CD4-positive, alpha-beta memory T cell (primary cell): ENCODE measurements around the gene HECTD1. TPM values are rescaled to one million over a fixed set of nuclear protein-coding genes. Genes with fewer than 3 reads are reported as not detected.
A peak's percentile ranks its signal among the peaks of the same experiment; 100 is the strongest.
"Not testable (repeated sequence)": the region's sequence is repeated elsewhere in the genome, so short reads cannot be mapped to it uniquely, and the experiment has no call there.

Experiments
- CTCF ChIA-PET: fragments of 350-600 bp; sonication (Branson Sonifier 250); formaldehyde crosslinking; loops from one replicate; lab custom pipeline; 2021; ENCODE audit warnings: inconsistent platforms; ENCODE audit not compliant: partially characterized antibody; lab: Charles Lee
- POLR2A ChIA-PET: fragments of 350-600 bp; sonication (Branson Sonifier 250); formaldehyde crosslinking; loops from one replicate; lab custom pipeline; 2021; ENCODE audit not compliant: partially characterized antibody; lab: Charles Lee
- DNase-seq, 5 donors: peaks; one replicate each; pipeline versions ENCODE4 v3.0.0 to v3.0.0-alpha.2; 2020 to 2022; ENCODE audit warnings: mixed read lengths in 1 of 5
- H3K27ac ChIP-seq: one replicate; pipeline ENCODE4 v1.7.0; 2013; ENCODE audit warnings: low read depth, low read length
- H3K27me3 ChIP-seq: 2 replicates; pipeline ENCODE4 v1.7.0; 2013; ENCODE audit warnings: mild to moderate bottlenecking, low read length, moderate library complexity; ENCODE audit not compliant: insufficient read depth
- H3K36me3 ChIP-seq: 2 replicates; pipeline ENCODE4 v1.7.0; 2013; ENCODE audit warnings: mild to moderate bottlenecking, low read length, moderate library complexity; ENCODE audit not compliant: insufficient read depth
- H3K4me1 ChIP-seq: 2 replicates; pipeline ENCODE4 v1.7.0; 2013; ENCODE audit warnings: mild to moderate bottlenecking, low read length, moderate library complexity; ENCODE audit not compliant: insufficient read depth
- H3K4me3 ChIP-seq, 2 donors: one replicate each; pipeline ENCODE4 v1.7.0; 2013; ENCODE audit warnings: low read length in 2 of 2, mild to moderate bottlenecking in 1 of 2
- H3K9me3 ChIP-seq, 2 donors: one replicate each; pipeline ENCODE4 v1.7.0; 2013; ENCODE audit warnings: low read length in 2 of 2, control low read depth in 1 of 2; ENCODE audit not compliant: control insufficient read depth in 1 of 2
- H3K27ac Mint-ChIP-seq, 7 donors: one replicate each; pipeline ENCODE4 v1.8.0; 2020 to 2021; ENCODE audit warnings: mixed read lengths in 7 of 7, mild to moderate bottlenecking in 6 of 7, inconsistent platforms in 3 of 7, moderate library complexity in 3 of 7
- H3K27me3 Mint-ChIP-seq, 2 donors: one replicate each; pipeline ENCODE4 v1.8.0; 2020 to 2021; ENCODE audit warnings: mixed read lengths in 2 of 2
- H3K36me3 Mint-ChIP-seq, 2 donors: one replicate each; pipeline ENCODE4 v1.8.0; 2020 to 2021; ENCODE audit warnings: mixed read lengths in 2 of 2, inconsistent platforms in 1 of 2, mild to moderate bottlenecking in 1 of 2
- H3K4me1 Mint-ChIP-seq, 4 donors: one replicate each; pipeline ENCODE4 v1.8.0; 2020 to 2021; ENCODE audit warnings: mixed read lengths in 4 of 4, mild to moderate bottlenecking in 1 of 4
- H3K4me3 Mint-ChIP-seq, 8 donors: one replicate each; pipeline ENCODE4 v1.8.0; 2020 to 2021; ENCODE audit warnings: mixed read lengths in 8 of 8, mild to moderate bottlenecking in 7 of 8, moderate library complexity in 6 of 8, inconsistent platforms in 3 of 8
- H3K9me3 Mint-ChIP-seq, 8 donors: one replicate each; pipeline ENCODE4 v1.8.0; 2020 to 2021; ENCODE audit warnings: mixed read lengths in 8 of 8, mild to moderate bottlenecking in 5 of 8, inconsistent platforms in 3 of 8, moderate library complexity in 1 of 8
- intact Hi-C: fragments of 100-400 bp; cut with micrococcal nuclease; formaldehyde crosslinking; loops from one replicate; pipeline ENCODE4 v1.15.1; 2023
- polyA plus RNA-seq, 2 donors: library from polyadenylated mRNA; unstranded; fragments of 300-500 nt; fragmentation: Illumina TruSeq; gene quantifications; one replicate each; pipeline ENCODE4 v1.2.3, GENCODE V29; 2021
- total RNA-seq, 2 experiments: library from RNA; stranded (reverse); gene quantifications; one replicate each; pipeline ENCODE4 v1.2.3, GENCODE V29; 2021

HECTD1 gene
- total and polyA plus RNA-seq, 4 experiments from 2014 or later: 15.6 to 170 (median 96.6) TPM

DNA sequence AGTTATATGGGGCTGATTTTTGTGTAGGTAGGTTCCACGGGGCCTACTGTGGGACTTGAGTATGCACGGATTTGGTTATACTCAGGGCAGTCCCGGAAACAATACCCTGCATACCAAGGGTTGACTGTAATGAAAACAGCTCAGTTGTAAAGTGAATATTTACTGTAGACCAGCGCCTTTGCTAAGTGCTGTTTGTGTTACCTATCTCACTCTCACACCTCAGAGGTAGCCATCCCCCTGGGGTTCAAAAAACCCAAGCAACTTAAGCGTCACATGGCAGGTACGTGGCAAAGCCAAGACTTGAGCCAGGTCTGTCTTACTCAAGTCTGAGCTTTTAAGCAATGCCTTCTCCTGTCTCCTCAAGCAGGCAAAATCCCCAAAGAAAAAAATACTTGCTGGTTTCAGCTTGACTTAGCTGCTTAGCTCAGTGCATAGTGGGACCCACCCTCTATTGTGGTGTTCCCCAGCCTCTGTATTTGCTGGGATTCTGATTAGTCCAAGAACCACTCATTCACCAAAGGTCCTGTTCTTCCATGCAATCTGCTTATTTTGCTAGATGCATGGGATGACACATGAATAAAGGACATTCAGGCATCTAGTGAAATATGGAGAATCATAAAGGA, 147.2 kb downstream of the HECTD1 start:
- Histone ChIP-seq H3K4me3 (no peak overlapping the region), H3K4me1 (no peaks in the 10 kb centered on the region), H3K9me3 (no peaks in the 10 kb centered on the region), H3K27me3 (no peaks in the 10 kb centered on the region), H3K27ac (no peak overlapping the region), H3K36me3 (no peaks in the 10 kb centered on the region)
- Mint-ChIP-seq H3K4me3 (no peak overlapping the region), H3K27ac (no peak overlapping the region), H3K36me3 (no peaks in the 10 kb centered on the region), H3K27me3 (no peaks in the 10 kb centered on the region), H3K4me1 (peaks cover 10 to 13% (median 13%) of the 10 kb centered on the region in 4 donors), H3K9me3 (no peaks in the 10 kb centered on the region)
- ChIA-PET CTCF (interaction anchor here (0.9 to 2.3 kb wide), 2 partner anchors 8 to 82 kb away, joined by 3 to 7 read pairs; no protein-coding TSS in a partner anchor), POLR2A (no interaction called here)
- no peak for DNase-seq
- intact Hi-C loops: no loop called here

DNA sequence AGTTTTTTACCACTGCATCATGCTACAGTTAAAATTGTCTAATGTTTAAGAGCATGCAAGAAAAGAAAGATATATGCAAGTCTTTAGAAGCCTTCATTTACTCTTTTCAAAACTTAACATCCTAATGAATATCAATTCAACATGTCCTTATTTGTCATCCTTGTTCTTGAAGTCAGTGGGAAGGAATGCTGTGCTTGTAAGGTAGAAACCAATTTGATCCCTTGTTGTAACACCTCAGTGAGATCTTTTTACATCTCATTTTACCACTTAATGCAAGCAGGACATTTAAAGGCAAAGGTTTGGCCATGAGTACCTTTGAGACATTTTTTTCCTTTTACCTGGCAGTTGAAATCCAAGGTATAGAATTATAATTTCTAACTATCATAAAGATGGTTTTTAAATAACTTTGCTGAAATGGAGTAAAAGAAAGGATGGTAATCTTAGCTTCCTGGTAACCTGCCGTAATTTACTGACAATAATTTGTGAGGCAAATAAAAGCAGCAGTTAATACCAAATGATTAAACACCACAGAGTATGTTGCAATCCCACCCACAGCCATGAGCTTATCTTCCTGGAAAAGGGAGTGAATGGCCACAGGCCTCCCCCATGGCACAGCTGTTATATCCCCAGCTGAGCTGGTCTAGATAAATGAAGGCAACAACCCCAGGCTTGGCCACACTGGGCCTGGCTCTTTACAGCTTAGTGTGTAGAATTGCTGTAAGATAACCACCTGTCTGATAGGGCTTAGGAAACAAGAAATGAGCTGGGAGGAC, 148.3 kb downstream of the HECTD1 start:
- no peaks in the 10 kb centered on the region for H3K4me1 ChIP-seq
- no peak overlapping the region for H3K4me3 ChIP-seq
- CTCF ChIA-PET: interaction anchor here (0.9 to 2.3 kb wide), 2 partner anchors 9 to 81 kb away, joined by 3 to 7 read pairs; no protein-coding TSS in a partner anchor
- no peaks in the 10 kb centered on the region for H3K36me3 Mint-ChIP-seq
- H3K27ac Mint-ChIP-seq: peak overlapping the region in 2 of 7 donors; percentile 8 to 20
- H3K36me3 ChIP-seq: no peaks in the 10 kb centered on the region
- H3K27ac ChIP-seq: no peak overlapping the region
- POLR2A ChIA-PET: no interaction called here
- no peaks in the 10 kb centered on the region for H3K9me3 ChIP-seq
- H3K4me3 Mint-ChIP-seq: no peak overlapping the region
- no peaks in the 10 kb centered on the region for H3K27me3 Mint-ChIP-seq
- intact Hi-C loops: no loop called here
- H3K27me3 ChIP-seq: no peaks in the 10 kb centered on the region
- peaks cover 10 to 13% (median 13%) of the 10 kb centered on the region in 4 donors for H3K4me1 Mint-ChIP-seq
- no peak for DNase-seq
- no peaks in the 10 kb centered on the region for H3K9me3 Mint-ChIP-seq

DNA sequence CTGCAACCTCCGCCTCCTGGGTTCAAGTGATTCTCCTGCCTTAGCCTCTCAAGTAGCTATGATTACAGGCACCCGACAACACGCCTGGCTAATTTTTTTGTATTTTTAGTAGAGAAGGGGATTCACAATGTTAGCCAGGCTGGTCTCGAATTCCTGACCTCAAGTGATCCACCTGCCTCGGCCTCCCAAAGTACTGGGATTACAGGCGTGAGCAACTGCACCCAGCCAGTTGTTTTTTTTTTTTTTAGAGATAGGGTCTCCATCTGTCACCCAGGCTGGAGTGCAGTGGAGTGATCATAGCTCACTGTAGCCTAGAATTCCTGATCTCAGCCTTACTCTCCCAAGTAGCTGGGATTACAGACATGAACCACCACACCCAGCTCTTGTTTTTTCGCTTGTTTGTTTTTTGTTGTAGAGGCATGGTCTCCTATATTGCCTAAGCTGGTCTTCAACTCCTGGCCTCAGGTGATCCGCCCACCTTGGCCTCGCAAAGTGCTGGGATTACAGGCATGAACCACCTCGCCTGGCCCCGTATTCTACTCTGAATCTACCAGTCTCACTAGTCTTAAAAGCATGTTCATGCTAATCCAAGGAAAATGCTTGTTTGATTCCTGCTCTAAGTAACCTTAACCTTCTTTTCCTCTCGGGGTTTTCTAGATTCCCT, 149.8 kb downstream of the HECTD1 start:
- H3K27me3 Mint-ChIP-seq: no peaks in the 10 kb centered on the region
- Histone ChIP-seq H3K9me3 (no peaks in the 10 kb centered on the region), H3K36me3 (no peaks in the 10 kb centered on the region), H3K27ac (no peak overlapping the region), H3K27me3 (no peaks in the 10 kb centered on the region), H3K4me1 (no peaks in the 10 kb centered on the region), H3K4me3 (no peak overlapping the region)
- intact Hi-C loops: no loop called here
- H3K4me1 Mint-ChIP-seq: peaks cover 10 to 18% (median 14%) of the 10 kb centered on the region in 4 donors
- no peak overlapping the region for H3K4me3 Mint-ChIP-seq
- H3K27ac Mint-ChIP-seq: peak overlapping the region in 1 of 7 donors; percentile 60
- no peaks in the 10 kb centered on the region for H3K9me3 Mint-ChIP-seq
- DNase-seq: no peak
- CTCF ChIA-PET: interaction anchor here (1.6 to 2.3 kb wide), 2 partner anchors 25 to 79 kb away, joined by 4 to 7 read pairs; no protein-coding TSS in a partner anchor
- H3K36me3 Mint-ChIP-seq: no peaks in the 10 kb centered on the region
- POLR2A ChIA-PET: no interaction called here

DNA sequence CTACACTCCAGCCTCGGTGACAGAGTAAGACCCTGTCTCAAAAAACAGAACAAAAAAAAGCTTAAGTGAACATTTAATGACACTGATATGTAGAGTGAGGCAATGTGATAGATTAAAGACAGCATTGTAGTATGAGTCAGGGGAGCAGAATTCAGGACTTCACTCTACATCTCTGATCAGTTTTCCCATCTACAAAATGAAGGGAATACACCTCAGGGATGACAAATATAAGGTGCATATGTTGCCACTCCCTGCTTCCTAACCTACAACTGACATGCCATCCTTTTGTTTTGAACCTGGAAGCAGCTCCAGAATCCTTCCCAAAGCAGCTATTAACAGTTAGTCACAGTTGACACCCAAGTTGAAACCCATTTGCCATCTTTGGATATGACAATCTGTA, 150.6 kb downstream of the HECTD1 start:
- no peak for DNase-seq
- POLR2A ChIA-PET: no interaction called here
- Mint-ChIP-seq H3K27me3 (no peaks in the 10 kb centered on the region), H3K4me3 (peak overlapping the region in 1 of 8 donors; percentile 13), H3K9me3 (no peaks in the 10 kb centered on the region), H3K4me1 (peaks cover 10 to 18% (median 14%) of the 10 kb centered on the region in 4 donors), H3K27ac (peak overlapping the region in 1 of 7 donors; percentile 32), H3K36me3 (no peaks in the 10 kb centered on the region)
- Histone ChIP-seq H3K36me3 (no peaks in the 10 kb centered on the region), H3K27ac (no peak overlapping the region), H3K4me1 (no peaks in the 10 kb centered on the region), H3K4me3 (no peak overlapping the region), H3K9me3 (no peaks in the 10 kb centered on the region), H3K27me3 (no peaks in the 10 kb centered on the region)
- intact Hi-C loops: no loop called here
- CTCF ChIA-PET: no interaction called here

DNA sequence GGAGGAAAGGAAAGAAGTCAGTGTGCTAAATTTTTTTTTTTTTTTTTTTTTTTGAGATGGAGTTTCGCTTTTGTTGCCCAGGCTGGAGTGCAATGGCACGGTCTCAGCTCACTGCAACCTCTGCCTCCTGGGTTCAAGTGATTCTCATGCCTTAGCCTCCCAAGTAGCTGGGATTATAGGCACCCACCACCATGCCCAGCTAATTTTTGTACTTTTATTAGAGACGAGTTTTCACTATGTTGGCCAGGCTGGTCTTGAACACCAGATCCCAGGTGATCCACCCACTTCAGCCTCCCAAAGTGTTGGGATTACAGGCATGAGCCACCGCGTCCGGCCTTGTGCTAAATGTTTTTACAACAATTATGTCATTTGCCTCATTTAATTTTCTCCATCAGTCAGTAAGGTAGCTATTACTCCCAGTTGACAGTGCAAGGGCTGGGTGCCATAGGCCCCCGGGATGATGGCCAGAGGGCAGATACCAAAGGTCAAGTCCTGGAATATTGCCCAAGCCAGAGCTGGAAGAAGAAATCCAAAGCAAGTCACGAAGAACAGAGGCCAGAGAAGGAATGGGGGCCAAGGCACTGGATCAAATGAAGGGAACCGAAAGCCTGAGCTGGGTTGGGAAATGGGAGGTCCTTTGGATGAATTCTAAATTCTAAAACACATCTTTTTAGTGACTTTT, 154.5 kb downstream of the HECTD1 start:
- H3K27ac Mint-ChIP-seq, H3K4me1 ChIP-seq, H3K36me3 ChIP-seq, H3K36me3 Mint-ChIP-seq, H3K9me3 Mint-ChIP-seq, H3K9me3 ChIP-seq, H3K4me1 Mint-ChIP-seq, H3K4me3 ChIP-seq, H3K27me3 Mint-ChIP-seq, DNase-seq, H3K4me3 Mint-ChIP-seq, H3K27me3 ChIP-seq, POLR2A ChIA-PET, intact Hi-C loops, H3K27ac ChIP-seq: not testable (repeated sequence)
- CTCF ChIA-PET: interaction anchor here (0.7 kb wide), 1 partner anchor 75 kb away, joined by 3 read pairs; no protein-coding TSS in a partner anchor

DNA sequence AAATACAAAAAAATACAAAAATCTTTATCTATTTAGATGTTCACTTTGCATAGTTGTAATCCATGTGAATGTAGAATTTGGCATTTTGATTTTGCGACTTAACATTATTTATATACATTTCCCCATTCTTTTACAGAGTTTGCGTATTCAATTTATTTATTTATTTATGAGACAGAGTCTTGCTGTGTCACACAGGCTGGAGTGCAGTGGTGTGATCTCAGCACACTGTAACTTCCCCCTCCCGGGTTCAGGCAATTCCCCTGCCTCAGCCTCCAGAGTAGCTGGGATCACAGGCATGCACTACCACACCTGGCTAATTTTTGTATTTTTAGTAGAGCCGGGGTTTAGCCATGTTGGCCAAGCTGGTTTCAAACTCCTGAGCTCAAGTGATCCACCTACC, 156.1 kb downstream of the HECTD1 start:
- H3K27ac Mint-ChIP-seq: no peak overlapping the region
- ChIA-PET CTCF (no interaction called here), POLR2A (no interaction called here)
- Histone ChIP-seq H3K36me3 (no peaks in the 10 kb centered on the region), H3K4me1 (no peaks in the 10 kb centered on the region), H3K9me3 (no peaks in the 10 kb centered on the region), H3K27me3 (no peaks in the 10 kb centered on the region), H3K27ac (no peak overlapping the region), H3K4me3 (no peak overlapping the region)
- peaks cover 2 to 4% of the 10 kb centered on the region in 2 donors for H3K36me3 Mint-ChIP-seq
- DNase-seq: no peak
- H3K27me3 Mint-ChIP-seq: no peaks in the 10 kb centered on the region
- intact Hi-C loops: no loop called here
- H3K4me1 Mint-ChIP-seq: peaks cover 0 to 5% (median 2%) of the 10 kb centered on the region in 4 donors
- H3K4me3 Mint-ChIP-seq: no peak overlapping the region
- no peaks in the 10 kb centered on the region for H3K9me3 Mint-ChIP-seq

DNA sequence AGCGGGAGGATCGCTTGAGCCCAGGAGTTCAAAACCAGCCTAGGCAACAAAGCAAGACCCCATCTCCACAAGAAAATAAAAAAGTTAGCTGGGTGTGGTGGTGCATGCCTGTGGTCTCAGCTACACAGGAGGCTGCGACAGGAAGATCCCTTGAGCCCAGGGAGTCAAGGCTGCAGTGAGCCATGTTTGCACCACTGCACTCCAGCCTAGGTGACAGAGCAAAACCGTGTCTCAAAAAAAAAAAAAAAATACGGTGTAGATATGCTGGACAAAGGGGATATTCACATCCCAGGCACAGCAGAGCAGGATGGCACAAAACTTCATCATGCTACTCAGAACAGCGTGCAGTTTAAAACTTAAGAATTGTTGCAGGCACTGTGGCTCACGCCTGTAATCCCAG, 156.6 kb downstream of the HECTD1 start:
- no peak for DNase-seq
- intact Hi-C loops: no loop called here
- H3K27me3 Mint-ChIP-seq: no peaks in the 10 kb centered on the region
- ChIA-PET POLR2A (no interaction called here), CTCF (no interaction called here)
- no peaks in the 10 kb centered on the region for H3K9me3 ChIP-seq
- H3K27me3 ChIP-seq: no peaks in the 10 kb centered on the region
- H3K27ac ChIP-seq: no peak overlapping the region
- no peaks in the 10 kb centered on the region for H3K36me3 ChIP-seq
- H3K9me3 Mint-ChIP-seq: no peaks in the 10 kb centered on the region
- H3K4me3 ChIP-seq: no peak overlapping the region
- H3K4me1 ChIP-seq: no peaks in the 10 kb centered on the region
- H3K4me1 Mint-ChIP-seq: peaks cover 0 to 7% (median 5%) of the 10 kb centered on the region in 4 donors
- no peak overlapping the region for H3K27ac Mint-ChIP-seq
- peaks cover 2 to 4% of the 10 kb centered on the region in 2 donors for H3K36me3 Mint-ChIP-seq
- H3K4me3 Mint-ChIP-seq: no peak overlapping the region
